Measurements from ENCODE around the gene MAN1C1. TPM values are rescaled to one million over a fixed set of nuclear protein-coding genes. Genes with fewer than 3 reads are reported as not detected.

MAN1C1 gene
- total RNA-seq, 1 experiment from 2014 or later: 0.11 TPM

- intact Hi-C loops (cut with micrococcal nuclease): no loop called here
- Histone ChIP-seq H3K79me2 (ENCODE audit: low read length) (no peaks in the 10 kb centered on the region), H3K36me3 (ENCODE audit: low read depth, low read length) (no peaks in the 10 kb centered on the region), H3K9ac (ENCODE audit: low read length) (no peak overlapping the region), H3K4me3 (ENCODE audit: low read length) (no peak overlapping the region), H3K9me2 (replicated peaks; ENCODE audit: low read length) (no peaks in the 10 kb centered on the region), H2AFZ (ENCODE audit: low read length) (no peak overlapping the region), H3F3A (ENCODE audit: low read length, unreplicated experiment) (no peaks in the 10 kb centered on the region), H3K27me3 (ENCODE audit: low read length) (0 out of 2 replicates have a peak, but pooled peaks cover 5% of the 10 kb centered on the region), H4K20me1 (ENCODE audit: low read length) (no peaks in the 10 kb centered on the region), H3K4me2 (ENCODE audit: low read length) (no peak overlapping the region), H3K27ac (ENCODE audit: low read length) (no peak overlapping the region), H3K9me3 (ENCODE audit: low read length) (no peaks in the 10 kb centered on the region), H3K4me1 (ENCODE audit: insufficient read depth, low read length) (no peaks in the 10 kb centered on the region)
- POLR2A ChIA-PET (ENCODE audit: unreplicated experiment): no interaction called here
- BruUV-seq (replicated peaks): no TSS peak
- no peak for TF ChIP-seq EZH2phosphoT487 (IDR thresholded peaks at IDR 0.05; ENCODE audit: borderline replicate concordance, low read length)
- TF ChIP-seq CTCF (conservative IDR thresholded peaks at IDR 0.05; ENCODE audit: low read depth, low read length): no peak
- TF ChIP-seq EZH2 (IDR thresholded peaks at IDR 0.05; ENCODE audit: low read length, unreplicated experiment): no peak
- DNase-seq: no peak
- CTCF ChIA-PET: no interaction called here
- no peak for ATAC-seq
Measured at GRCh38 chr1:25737130-25737529, 120.5 kb downstream of the MAN1C1 start.

GRCh38 chr1:25738499-25738898 lies 121.9 kb downstream of the MAN1C1 start:
- ChIA-PET CTCF (no interaction called here), POLR2A (ENCODE audit: unreplicated experiment) (no interaction called here)
- Histone ChIP-seq H2AFZ (ENCODE audit: low read length) (no peak overlapping the region), H3K4me1 (ENCODE audit: insufficient read depth, low read length) (no peaks in the 10 kb centered on the region), H3K4me2 (ENCODE audit: low read length) (no peak overlapping the region), H3K27me3 (ENCODE audit: low read length) (0 out of 2 replicates have a peak, but pooled peaks cover 5% of the 10 kb centered on the region), H3K4me3 (ENCODE audit: low read length) (no peak overlapping the region), H3K9me3 (ENCODE audit: low read length) (no peaks in the 10 kb centered on the region), H3K27ac (ENCODE audit: low read length) (no peak overlapping the region), H3K9me2 (replicated peaks; ENCODE audit: low read length) (no peaks in the 10 kb centered on the region), H3K36me3 (ENCODE audit: low read depth, low read length) (no peaks in the 10 kb centered on the region), H4K20me1 (ENCODE audit: low read length) (no peaks in the 10 kb centered on the region), H3K9ac (ENCODE audit: low read length) (no peak overlapping the region), H3F3A (ENCODE audit: low read length, unreplicated experiment) (no peaks in the 10 kb centered on the region), H3K79me2 (ENCODE audit: low read length) (no peaks in the 10 kb centered on the region)
- intact Hi-C loops (cut with micrococcal nuclease): no loop called here
- ATAC-seq (no peak), DNase-seq (no peak)
- no TSS peak for BruUV-seq (replicated peaks)
- TF ChIP-seq EZH2phosphoT487 (IDR thresholded peaks at IDR 0.05; ENCODE audit: borderline replicate concordance, low read length): no peak
- no peak for TF ChIP-seq EZH2 (IDR thresholded peaks at IDR 0.05; ENCODE audit: low read length, unreplicated experiment)
- no peak for TF ChIP-seq CTCF (conservative IDR thresholded peaks at IDR 0.05; ENCODE audit: low read depth, low read length)

- DNase-seq: no peak
- BruUV-seq (replicated peaks): no TSS peak
- no peak overlapping the region for H2AFZ ChIP-seq (ENCODE audit: low read length)
- no peaks in the 10 kb centered on the region for H3K36me3 ChIP-seq (ENCODE audit: low read depth, low read length)
- TF ChIP-seq CTCF (conservative IDR thresholded peaks at IDR 0.05; ENCODE audit: low read depth, low read length) (no peak), EZH2 (IDR thresholded peaks at IDR 0.05; ENCODE audit: low read length, unreplicated experiment) (no peak), EZH2phosphoT487 (IDR thresholded peaks at IDR 0.05; ENCODE audit: borderline replicate concordance, low read length) (no peak)
- H3K9ac ChIP-seq (ENCODE audit: low read length): no peak overlapping the region
- H3K4me2 ChIP-seq (ENCODE audit: low read length): no peak overlapping the region
- ChIA-PET POLR2A (ENCODE audit: unreplicated experiment) (no interaction called here), CTCF (no interaction called here)
- no peak overlapping the region for H3K4me3 ChIP-seq (ENCODE audit: low read length)
- intact Hi-C loops (cut with micrococcal nuclease): no loop called here
- ATAC-seq: no peak
- no peaks in the 10 kb centered on the region for H4K20me1 ChIP-seq (ENCODE audit: low read length)
- no peaks in the 10 kb centered on the region for H3F3A ChIP-seq (ENCODE audit: low read length, unreplicated experiment)
- H3K27me3 ChIP-seq (ENCODE audit: low read length): 0 out of 2 replicates have a peak, but pooled peaks cover 5% of the 10 kb centered on the region
- no peaks in the 10 kb centered on the region for H3K4me1 ChIP-seq (ENCODE audit: insufficient read depth, low read length)
- no peaks in the 10 kb centered on the region for H3K9me2 ChIP-seq (replicated peaks; ENCODE audit: low read length)
- no peaks in the 10 kb centered on the region for H3K79me2 ChIP-seq (ENCODE audit: low read length)
- no peak overlapping the region for H3K27ac ChIP-seq (ENCODE audit: low read length)
- no peaks in the 10 kb centered on the region for H3K9me3 ChIP-seq (ENCODE audit: low read length)
Measured at GRCh38 chr1:25739341-25739740, 122.8 kb downstream of the MAN1C1 start.
